ENCODE data around the gene PPP1R14B. TPM values are rescaled to one million over a fixed set of nuclear protein-coding genes. Genes with fewer than 3 reads are reported as not detected.

Gene PPP1R14B
- total and polyA plus RNA-seq, 2 of the 13 experiments (the other 11 are each of a cell fraction or from before 2014, with no cell fraction given): 110 to 148 TPM

DNA sequence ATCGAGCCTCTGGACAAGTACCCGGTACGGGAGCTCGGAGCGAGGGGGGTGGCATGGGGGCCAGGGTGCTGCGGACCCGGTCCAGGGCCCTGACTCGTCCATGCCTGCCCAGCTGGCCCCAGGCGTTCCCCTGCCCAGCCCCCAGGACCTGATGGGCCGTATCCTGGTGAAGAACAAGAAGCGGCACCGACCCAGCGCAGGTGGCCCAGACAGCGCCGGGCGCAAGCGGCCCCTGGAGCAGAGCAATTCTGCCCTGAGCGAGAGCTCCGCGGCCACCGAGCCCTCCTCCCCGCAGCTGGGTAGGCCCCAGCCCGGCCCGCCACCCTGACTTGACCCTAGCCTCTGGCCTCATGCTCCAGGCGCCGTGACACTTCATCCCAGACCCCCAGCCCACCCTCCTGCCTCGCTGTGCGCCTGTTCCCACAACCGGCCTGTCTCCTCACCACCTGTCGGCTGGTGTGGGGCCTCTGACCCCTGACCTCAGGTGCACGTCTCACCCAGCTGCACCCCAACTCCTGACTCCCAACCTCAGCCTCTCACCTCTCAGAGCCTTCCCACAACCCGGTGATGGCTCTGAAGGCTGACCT lies 12.3 kb upstream of the PPP1R14B start (continued):
- TF ChIP-seq, protein P1, sequence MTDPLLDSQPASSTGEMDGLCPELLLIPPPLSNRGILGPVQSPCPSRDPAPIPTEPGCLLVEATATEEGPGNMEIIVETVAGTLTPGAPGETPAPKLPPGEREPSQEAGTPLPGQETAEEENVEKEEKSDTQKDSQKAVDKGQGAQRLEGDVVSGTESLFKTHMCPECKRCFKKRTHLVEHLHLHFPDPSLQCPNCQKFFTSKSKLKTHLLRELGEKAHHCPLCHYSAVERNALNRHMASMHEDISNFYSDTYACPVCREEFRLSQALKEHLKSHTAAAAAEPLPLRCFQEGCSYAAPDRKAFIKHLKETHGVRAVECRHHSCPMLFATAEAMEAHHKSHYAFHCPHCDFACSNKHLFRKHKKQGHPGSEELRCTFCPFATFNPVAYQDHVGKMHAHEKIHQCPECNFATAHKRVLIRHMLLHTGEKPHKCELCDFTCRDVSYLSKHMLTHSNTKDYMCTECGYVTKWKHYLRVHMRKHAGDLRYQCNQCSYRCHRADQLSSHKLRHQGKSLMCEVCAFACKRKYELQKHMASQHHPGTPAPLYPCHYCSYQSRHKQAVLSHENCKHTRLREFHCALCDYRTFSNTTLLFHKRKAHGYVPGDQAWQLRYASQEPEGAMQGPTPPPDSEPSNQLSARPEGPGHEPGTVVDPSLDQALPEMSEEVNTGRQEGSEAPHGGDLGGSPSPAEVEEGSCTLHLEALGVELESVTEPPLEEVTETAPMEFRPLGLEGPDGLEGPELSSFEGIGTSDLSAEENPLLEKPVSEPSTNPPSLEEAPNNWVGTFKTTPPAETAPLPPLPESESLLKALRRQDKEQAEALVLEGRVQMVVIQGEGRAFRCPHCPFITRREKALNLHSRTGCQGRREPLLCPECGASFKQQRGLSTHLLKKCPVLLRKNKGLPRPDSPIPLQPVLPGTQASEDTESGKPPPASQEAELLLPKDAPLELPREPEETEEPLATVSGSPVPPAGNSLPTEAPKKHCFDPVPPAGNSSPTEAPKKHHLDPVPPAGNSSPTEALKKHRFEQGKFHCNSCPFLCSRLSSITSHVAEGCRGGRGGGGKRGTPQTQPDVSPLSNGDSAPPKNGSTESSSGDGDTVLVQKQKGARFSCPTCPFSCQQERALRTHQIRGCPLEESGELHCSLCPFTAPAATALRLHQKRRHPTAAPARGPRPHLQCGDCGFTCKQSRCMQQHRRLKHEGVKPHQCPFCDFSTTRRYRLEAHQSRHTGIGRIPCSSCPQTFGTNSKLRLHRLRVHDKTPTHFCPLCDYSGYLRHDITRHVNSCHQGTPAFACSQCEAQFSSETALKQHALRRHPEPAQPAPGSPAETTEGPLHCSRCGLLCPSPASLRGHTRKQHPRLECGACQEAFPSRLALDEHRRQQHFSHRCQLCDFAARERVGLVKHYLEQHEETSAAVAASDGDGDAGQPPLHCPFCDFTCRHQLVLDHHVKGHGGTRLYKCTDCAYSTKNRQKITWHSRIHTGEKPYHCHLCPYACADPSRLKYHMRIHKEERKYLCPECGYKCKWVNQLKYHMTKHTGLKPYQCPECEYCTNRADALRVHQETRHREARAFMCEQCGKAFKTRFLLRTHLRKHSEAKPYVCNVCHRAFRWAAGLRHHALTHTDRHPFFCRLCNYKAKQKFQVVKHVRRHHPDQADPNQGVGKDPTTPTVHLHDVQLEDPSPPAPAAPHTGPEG (CRISPR knock-in tag; IDR thresholded peaks at IDR 0.05): no peak
- TF ChIP-seq, protein P2, sequence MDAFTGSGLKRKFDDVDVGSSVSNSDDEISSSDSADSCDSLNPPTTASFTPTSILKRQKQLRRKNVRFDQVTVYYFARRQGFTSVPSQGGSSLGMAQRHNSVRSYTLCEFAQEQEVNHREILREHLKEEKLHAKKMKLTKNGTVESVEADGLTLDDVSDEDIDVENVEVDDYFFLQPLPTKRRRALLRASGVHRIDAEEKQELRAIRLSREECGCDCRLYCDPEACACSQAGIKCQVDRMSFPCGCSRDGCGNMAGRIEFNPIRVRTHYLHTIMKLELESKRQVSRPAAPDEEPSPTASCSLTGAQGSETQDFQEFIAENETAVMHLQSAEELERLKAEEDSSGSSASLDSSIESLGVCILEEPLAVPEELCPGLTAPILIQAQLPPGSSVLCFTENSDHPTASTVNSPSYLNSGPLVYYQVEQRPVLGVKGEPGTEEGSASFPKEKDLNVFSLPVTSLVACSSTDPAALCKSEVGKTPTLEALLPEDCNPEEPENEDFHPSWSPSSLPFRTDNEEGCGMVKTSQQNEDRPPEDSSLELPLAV (CRISPR knock-in tag; conservative IDR thresholded peaks at IDR 0.05; ENCODE audit: low read depth): no peak
- TF ChIP-seq, protein P3, sequence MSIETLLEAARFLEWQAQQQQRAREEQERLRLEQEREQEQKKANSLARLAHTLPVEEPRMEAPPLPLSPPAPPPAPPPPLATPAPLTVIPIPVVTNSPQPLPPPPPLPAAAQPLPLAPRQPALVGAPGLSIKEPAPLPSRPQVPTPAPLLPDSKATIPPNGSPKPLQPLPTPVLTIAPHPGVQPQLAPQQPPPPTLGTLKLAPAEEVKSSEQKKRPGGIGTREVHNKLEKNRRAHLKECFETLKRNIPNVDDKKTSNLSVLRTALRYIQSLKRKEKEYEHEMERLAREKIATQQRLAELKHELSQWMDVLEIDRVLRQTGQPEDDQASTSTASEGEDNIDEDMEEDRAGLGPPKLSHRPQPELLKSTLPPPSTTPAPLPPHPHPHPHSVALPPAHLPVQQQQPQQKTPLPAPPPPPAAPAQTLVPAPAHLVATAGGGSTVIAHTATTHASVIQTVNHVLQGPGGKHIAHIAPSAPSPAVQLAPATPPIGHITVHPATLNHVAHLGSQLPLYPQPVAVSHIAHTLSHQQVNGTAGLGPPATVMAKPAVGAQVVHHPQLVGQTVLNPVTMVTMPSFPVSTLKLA (IDR thresholded peaks at IDR 0.05): no peak
- TF ChIP-seq ETV6 (CRISPR knock-in tag; conservative IDR thresholded peaks at IDR 0.05): no peak
- TF ChIP-seq TBX2 (CRISPR knock-in tag; IDR thresholded peaks at IDR 0.05; ENCODE audit: borderline replicate concordance): no peak
- TF ChIP-seq, protein P4, sequence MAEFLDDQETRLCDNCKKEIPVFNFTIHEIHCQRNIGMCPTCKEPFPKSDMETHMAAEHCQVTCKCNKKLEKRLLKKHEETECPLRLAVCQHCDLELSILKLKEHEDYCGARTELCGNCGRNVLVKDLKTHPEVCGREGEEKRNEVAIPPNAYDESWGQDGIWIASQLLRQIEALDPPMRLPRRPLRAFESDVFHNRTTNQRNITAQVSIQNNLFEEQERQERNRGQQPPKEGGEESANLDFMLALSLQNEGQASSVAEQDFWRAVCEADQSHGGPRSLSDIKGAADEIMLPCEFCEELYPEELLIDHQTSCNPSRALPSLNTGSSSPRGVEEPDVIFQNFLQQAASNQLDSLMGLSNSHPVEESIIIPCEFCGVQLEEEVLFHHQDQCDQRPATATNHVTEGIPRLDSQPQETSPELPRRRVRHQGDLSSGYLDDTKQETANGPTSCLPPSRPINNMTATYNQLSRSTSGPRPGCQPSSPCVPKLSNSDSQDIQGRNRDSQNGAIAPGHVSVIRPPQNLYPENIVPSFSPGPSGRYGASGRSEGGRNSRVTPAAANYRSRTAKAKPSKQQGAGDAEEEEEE (CRISPR knock-in tag; IDR thresholded peaks at IDR 0.05; ENCODE audit: borderline replicate concordance): no peak
- no peak for TF ChIP-seq KLF13 (CRISPR knock-in tag; IDR thresholded peaks at IDR 0.05)
- TF ChIP-seq KDM6A (CRISPR knock-in tag; IDR thresholded peaks at IDR 0.05; ENCODE audit: low read depth): no peak

All from HepG2 (cell line).